Left lung (tissue), 10 donors: ENCODE data around the gene ITGB5. TPM values are rescaled to one million over a fixed set of nuclear protein-coding genes. Genes with fewer than 3 reads are reported as not detected.

ENCODE experiments used
- ATAC-seq: fragments of 200-7000 bp; cut with Tn5 transposase; one replicate; pipeline ENCODE4 v1.9.1; 2020; ENCODE audit warnings: moderate library complexity
- DNase-seq, 4 donors: peaks; one replicate each; pipeline ENCODE4 v3.0.0-alpha.2; 2013 to 2020
- H3K27ac ChIP-seq, 2 donors: fragments of 200-600 bp; sonication (generic) in 1 of 2; one replicate each; pipeline versions ENCODE4 v1.5.0 to v1.8.0; 2020 to 2021
- H3K27me3 ChIP-seq, 2 donors: fragments of 200-600 bp; sonication (generic) in 1 of 2; one replicate each; pipeline versions ENCODE4 v1.5.0 to v1.8.0; 2020 to 2021
- H3K36me3 ChIP-seq, 2 donors: fragments of 200-600 bp; sonication (generic) in 1 of 2; one replicate each; pipeline versions ENCODE4 v1.5.0 to v1.8.0; 2020 to 2021
- H3K4me1 ChIP-seq, 2 donors: fragments of 200-600 bp; one replicate each; pipeline ENCODE4 v1.8.0; 2021
- H3K4me3 ChIP-seq, 2 donors: fragments of 200-600 bp; sonication (generic) in 1 of 2; one replicate each; pipeline versions ENCODE4 v1.5.0 to v1.8.0; 2020 to 2021; ENCODE audit warnings: mild to moderate bottlenecking in 1 of 2
- H3K9me3 ChIP-seq, 2 donors: fragments of 200-600 bp; sonication (generic) in 1 of 2; one replicate each; pipeline versions ENCODE4 v1.5.0 to v1.8.0; 2020 to 2021
- intact Hi-C, 2 donors: fragments of 100-400 bp; cut with DNase I; formaldehyde crosslinking; loops; one replicate each; pipeline versions ENCODE4 v1.11.2 to v1.14.2; 2022
- polyA plus RNA-seq, 6 donors: library from polyadenylated mRNA; unstranded; fragments of 120-200 nt; gene quantifications; one replicate each; pipeline ENCODE4 v1.2.1, GENCODE V29; 2013; ENCODE audit not compliant: insufficient read length in 6 of 6
- total RNA-seq, 2 donors: library from RNA; stranded (reverse); fragmentation: NEBNext Ultra II Directional; extraction: Animal tissue kit (Norgen Biotek cat#: 25700); gene quantifications; one replicate each; pipeline ENCODE4 v1.2.1, GENCODE V29; 2021
- TF ChIP-seq, protein P1 (sequence below), 2 donors: fragments of 200-600 bp; sonication (generic) in 1 of 2; IDR thresholded peaks; one replicate each; pipeline versions ENCODE4 v1.5.0 to v1.8.0; 2021; ENCODE audit warnings: antibody characterized with exemption in 2 of 2
- donor health status: DM: no; HTN: yes; CAD: no.
- donor health status: DM: no; HTN: no; CAD: no.

Gene ITGB5
- total and polyA plus RNA-seq, 8 donors: 54.8 to 142 (median 67.4) TPM

DNA sequence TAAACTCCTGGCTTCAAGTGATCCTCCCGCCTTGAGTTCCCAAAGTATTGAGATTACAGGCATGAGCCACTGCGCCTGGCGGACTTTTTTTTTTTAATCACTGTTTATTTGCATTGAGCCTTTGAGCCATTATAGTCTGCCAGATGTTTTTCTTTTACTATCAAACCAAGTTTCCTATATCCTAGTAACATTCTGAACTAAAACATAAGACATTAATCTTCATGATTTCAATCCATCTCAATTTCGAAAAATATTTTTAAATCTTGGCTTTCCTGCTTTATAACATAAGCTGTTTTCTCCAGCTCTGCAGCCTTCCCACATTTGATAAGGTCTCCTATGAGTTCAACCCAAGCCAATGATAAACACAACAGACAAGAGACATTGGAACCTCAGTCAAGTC is 81.5 kb downstream of the ITGB5 start:
- Histone ChIP-seq H3K36me3 (no peaks in the 10 kb centered on the region), H3K9me3 (no peaks in the 10 kb centered on the region), H3K4me3 (no peak overlapping the region), H3K4me1 (peaks cover 0 to 13% of the 10 kb centered on the region in 2 donors), H3K27me3 (no peaks in the 10 kb centered on the region), H3K27ac (no peak overlapping the region)
- TF ChIP-seq, protein P1, sequence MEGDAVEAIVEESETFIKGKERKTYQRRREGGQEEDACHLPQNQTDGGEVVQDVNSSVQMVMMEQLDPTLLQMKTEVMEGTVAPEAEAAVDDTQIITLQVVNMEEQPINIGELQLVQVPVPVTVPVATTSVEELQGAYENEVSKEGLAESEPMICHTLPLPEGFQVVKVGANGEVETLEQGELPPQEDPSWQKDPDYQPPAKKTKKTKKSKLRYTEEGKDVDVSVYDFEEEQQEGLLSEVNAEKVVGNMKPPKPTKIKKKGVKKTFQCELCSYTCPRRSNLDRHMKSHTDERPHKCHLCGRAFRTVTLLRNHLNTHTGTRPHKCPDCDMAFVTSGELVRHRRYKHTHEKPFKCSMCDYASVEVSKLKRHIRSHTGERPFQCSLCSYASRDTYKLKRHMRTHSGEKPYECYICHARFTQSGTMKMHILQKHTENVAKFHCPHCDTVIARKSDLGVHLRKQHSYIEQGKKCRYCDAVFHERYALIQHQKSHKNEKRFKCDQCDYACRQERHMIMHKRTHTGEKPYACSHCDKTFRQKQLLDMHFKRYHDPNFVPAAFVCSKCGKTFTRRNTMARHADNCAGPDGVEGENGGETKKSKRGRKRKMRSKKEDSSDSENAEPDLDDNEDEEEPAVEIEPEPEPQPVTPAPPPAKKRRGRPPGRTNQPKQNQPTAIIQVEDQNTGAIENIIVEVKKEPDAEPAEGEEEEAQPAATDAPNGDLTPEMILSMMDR (IDR thresholded peaks at IDR 0.05): no peak
- ATAC-seq (no peak), DNase-seq (no peak)
- intact Hi-C loops: no loop called here

DNA sequence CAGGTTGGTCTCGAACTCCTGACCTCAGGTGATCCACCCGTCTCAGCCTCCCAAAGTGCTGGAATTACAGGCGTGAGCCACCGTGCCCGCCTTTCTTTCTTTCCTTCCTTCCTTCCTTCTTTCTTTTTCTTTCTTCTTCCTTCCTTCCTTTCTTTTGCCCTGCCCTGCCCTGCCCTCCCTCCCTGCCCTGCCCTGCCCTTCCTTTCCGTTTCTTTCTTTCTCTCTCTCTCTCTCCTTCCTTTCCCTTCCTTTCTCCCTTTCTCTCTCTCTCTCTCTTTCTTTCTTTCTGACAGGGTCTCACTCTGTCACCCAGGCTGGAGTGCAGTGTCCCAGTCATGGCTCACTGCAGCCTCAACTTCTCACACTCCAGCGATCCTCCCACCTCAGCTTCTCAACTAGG is 82.3 kb downstream of the ITGB5 start:
- ATAC-seq (no peak), DNase-seq (no peak)
- no peak overlapping the region for H3K4me3 ChIP-seq
- no peaks in the 10 kb centered on the region for H3K9me3 ChIP-seq
- TF ChIP-seq, protein P1 (IDR thresholded peaks at IDR 0.05): no peak
- H3K27me3 ChIP-seq: no peaks in the 10 kb centered on the region
- H3K4me1 ChIP-seq: peaks cover 0 to 16% of the 10 kb centered on the region in 2 donors
- intact Hi-C loops: no loop called here
- H3K27ac ChIP-seq: no peak overlapping the region
- no peaks in the 10 kb centered on the region for H3K36me3 ChIP-seq

DNA sequence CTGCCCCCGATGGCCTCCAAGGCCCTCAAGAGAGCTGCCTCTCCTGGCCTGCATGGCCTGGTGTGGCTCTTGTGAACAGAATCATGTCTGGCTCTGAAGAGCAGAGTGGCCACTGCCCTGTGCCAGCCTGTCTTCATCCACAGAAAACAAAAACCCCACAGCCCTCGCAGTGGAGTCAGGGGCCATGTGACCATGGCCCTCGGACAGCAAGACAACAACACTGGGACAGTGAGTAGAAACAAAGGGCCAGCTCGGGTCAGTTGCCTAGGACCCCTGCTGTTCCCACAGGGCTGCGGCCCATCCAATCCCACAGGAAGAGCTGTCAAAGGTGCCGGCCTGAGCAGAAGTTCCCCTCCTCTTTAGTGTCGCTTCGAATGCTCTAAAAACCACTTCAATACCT is 84.5 kb downstream of the ITGB5 start:
- no peak for DNase-seq
- TF ChIP-seq, protein P1 (IDR thresholded peaks at IDR 0.05): no peak
- H3K27ac ChIP-seq: no peak overlapping the region
- ATAC-seq: no peak
- no peak overlapping the region for H3K4me3 ChIP-seq
- H3K27me3 ChIP-seq: no peaks in the 10 kb centered on the region
- H3K4me1 ChIP-seq: peaks cover 0 to 16% of the 10 kb centered on the region in 2 donors
- H3K9me3 ChIP-seq: no peaks in the 10 kb centered on the region
- intact Hi-C loops: no loop called here
- H3K36me3 ChIP-seq: no peaks in the 10 kb centered on the region

DNA sequence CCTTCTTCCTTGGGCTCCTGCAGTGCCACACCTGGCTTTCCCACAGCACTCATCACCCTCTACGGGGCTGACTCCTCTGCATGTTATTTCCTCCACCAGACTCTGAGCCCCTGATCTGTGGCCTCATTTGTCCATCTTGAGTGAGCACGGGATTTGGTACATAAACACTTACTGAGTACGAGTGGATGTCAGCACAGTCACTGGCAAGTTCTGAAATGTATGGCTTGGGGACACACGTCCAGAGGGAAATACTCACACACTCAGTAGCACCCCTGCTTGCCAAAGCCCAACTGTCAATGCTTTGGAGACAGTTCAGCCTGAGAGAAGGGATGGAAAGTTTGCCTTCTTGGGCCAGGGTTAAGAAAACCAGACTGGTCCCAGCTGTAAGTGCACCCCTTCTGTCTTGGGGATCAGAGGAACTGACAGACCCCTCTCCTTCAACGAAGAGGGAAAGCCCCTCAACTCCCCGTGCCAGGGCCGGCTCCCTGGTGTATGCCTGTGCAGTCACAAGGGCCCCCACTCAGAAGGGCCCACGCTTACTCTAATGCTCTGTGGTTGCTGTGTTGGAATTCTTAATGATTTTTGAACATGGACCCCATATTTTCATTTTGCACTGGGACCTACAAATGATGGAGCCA is 85.0 kb downstream of the ITGB5 start:
- H3K36me3 ChIP-seq: no peaks in the 10 kb centered on the region
- TF ChIP-seq, protein P1 (IDR thresholded peaks at IDR 0.05): no peak
- no peak overlapping the region for H3K27ac ChIP-seq

DNA sequence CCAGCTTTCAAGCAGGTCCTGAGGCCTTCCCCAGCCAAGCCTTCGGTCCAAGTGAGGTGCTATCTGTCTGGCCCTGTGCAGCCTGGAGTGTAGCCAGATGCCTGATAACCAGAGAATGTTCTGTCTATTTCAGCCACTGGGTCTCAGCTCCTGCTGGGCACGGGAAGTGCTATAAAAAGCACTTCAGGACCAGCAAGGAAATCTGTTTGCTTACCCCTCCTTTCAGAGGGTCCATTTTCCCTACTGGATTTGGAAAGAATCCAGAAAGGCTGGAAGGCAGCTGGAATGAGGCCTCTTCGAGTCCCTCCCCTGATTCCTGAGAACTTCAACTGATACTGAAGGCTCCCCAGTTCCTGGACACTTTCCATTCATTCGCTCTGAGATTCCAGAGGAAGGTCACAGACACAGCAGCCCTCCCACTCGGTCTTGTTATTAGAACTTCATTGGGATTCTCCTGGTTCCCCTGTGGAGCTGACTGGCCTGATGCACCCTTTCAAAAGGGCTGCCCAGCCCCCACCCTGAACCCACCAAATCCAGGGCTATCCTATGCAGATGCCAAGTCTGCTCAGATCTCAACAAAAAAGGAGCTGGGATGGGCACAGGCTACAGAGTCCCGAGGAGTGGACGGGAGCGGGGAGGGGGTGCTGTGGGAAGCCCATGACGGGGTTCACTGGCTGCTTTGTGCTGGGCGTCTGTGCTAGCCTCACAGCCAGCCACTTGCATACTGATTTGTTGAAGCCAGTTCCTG is 86.5 kb downstream of the ITGB5 start:
- DNase-seq (peak in 2 of 4 donors; percentile 62 to 72), ATAC-seq (no peak)
- H3K4me1 ChIP-seq: peaks cover 0 to 16% of the 10 kb centered on the region in 2 donors
- H3K4me3 ChIP-seq: no peak overlapping the region
- intact Hi-C loops: no loop called here
- H3K27me3 ChIP-seq: no peaks in the 10 kb centered on the region
- peak overlapping the region in 1 of 2 donors; percentile 33 for H3K27ac ChIP-seq
- no peaks in the 10 kb centered on the region for H3K9me3 ChIP-seq
- TF ChIP-seq, protein P1 (IDR thresholded peaks at IDR 0.05): no peak
- peaks cover 0 to 6% of the 10 kb centered on the region in 2 donors for H3K36me3 ChIP-seq

More for the DNA sequence above, 85.0 kb downstream of the ITGB5 start:
- peaks cover 0 to 16% of the 10 kb centered on the region in 2 donors for H3K4me1 ChIP-seq
- H3K4me3 ChIP-seq: no peak overlapping the region
- no peaks in the 10 kb centered on the region for H3K27me3 ChIP-seq
- ATAC-seq (no peak), DNase-seq (no peak)
- H3K9me3 ChIP-seq: no peaks in the 10 kb centered on the region
- intact Hi-C loops: no loop called here
